GM21825 (cell line): Measurements from ENCODE around the gene TRIM16.
"Not testable (repeated sequence)": the region's sequence is repeated elsewhere in the genome, so short reads cannot be mapped to it uniquely, and the experiment has no call there.

Experiments used
- ATAC-seq: cut with Tn5 transposase; IDR thresholded peaks from one replicate; pipeline ENCODE4 v1.9.1; 2021; ENCODE audit warnings: mild to moderate bottlenecking, moderate library complexity; ENCODE audit not compliant: unreplicated experiment

The TRIM16 gene

DNA sequence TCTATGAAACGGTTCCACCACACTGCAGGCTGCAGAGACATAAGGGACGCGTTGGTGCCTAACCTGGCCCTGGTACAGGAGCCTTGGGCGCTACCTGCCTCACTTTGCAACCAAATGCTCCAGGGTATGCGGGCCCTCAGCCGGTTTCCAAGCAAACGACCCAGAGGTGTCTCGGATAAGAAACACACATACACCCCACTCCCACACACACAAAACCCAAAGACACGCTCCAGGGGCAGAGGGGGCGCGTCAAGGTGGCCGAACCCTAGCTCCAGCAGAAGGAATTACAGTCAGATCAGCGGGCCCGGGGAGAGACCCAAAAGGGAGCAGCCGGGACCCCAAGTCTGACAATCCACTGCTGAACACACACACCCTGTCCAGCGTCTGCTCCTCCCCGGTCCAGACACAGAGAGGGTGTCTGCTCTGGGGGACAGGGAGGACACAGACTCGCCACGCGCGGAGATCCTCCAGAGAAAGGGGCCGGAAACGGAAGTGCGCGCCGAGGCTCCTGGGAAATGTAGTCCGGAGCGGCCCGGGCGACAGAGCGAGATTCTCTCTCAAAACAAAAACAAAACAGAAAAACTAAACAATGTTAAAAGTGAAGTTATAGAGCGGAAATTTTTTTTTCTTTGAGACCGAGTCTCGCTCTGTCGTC, at the start of gene TRIM16:
TRIM16 (minus strand) TSS at position 488 of the 655 bp plus-strand sequence. CDS start 32,702 bp downstream, outside the sequence.
- peak; percentile 89 for ATAC-seq

DNA sequence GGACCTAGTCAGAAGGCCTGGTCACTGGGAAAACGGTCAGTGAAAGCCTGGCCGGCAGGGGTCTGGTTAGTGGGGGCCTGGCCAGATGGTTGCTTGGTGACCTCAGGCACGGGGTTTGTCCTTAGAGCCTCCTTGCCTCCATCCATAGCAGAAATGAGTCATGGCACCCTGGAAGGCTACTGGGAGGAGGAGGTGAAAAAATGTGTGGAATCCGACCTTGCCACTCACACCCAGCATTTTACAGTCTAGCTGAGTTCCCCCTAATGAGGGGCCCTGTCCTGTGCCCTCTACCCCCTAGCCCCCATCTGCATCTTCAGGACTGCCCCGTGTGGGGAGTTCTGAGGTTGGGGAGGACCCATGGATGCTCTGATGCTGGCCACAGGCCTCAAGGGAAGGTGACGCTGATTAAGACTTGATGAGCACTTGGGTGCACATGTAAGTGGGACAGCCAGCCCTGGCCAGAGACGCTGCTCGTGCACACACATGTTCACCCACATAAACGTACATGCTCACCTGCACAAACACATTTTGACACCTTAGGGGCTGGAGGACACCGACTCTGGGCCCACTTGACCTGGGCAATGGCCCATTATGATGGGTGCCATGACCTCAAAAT, 49.2 kb upstream of the TRIM16 start:
- not testable (repeated sequence) for ATAC-seq

DNA sequence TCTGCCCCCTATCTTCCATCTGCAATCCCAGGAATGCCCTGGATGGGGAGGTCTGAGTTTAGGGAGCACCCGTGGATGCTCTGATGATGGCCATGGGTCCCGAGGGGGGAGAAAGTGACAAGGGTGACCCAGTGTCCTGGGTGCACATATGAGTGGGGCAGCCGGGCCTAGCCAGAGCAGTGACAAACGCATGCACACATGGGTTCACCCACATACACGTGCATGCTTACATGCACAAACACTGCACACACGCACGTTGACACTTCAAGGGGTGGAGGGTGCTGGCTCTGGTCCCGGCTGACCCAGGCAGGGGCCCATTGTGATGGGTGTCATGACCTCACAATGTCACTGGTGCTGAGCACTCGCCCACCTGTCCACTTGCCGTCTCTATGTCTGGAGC, 47.8 kb upstream of the TRIM16 start, which contains the start of gene TBC1D26:
TBC1D26 (plus strand) TSS at position 384 of the 400 bp plus-strand sequence. CDS start 3,066 bp downstream, outside the sequence.
- ATAC-seq: not testable (repeated sequence)

DNA sequence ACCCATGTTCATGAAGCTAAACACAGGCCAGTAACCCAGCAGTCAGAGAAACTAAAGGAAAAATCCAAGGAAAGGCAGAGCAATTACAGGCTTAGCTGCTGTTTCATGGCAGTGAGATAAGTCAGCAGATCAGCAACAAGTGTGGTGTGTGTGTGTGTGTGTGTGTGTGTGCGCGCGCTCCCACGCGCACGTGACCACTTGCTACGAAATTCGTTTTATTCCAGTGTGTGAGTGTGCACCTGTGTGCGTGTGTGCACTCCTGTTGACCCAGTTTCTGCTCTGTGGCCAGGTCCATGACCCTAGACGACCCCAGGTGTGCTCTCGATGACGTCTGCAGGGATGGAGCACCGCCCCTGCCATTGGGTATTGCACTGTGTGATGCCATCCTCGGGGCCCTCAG, 46.4 kb upstream of the TRIM16 start:
- not testable (repeated sequence) for ATAC-seq

DNA sequence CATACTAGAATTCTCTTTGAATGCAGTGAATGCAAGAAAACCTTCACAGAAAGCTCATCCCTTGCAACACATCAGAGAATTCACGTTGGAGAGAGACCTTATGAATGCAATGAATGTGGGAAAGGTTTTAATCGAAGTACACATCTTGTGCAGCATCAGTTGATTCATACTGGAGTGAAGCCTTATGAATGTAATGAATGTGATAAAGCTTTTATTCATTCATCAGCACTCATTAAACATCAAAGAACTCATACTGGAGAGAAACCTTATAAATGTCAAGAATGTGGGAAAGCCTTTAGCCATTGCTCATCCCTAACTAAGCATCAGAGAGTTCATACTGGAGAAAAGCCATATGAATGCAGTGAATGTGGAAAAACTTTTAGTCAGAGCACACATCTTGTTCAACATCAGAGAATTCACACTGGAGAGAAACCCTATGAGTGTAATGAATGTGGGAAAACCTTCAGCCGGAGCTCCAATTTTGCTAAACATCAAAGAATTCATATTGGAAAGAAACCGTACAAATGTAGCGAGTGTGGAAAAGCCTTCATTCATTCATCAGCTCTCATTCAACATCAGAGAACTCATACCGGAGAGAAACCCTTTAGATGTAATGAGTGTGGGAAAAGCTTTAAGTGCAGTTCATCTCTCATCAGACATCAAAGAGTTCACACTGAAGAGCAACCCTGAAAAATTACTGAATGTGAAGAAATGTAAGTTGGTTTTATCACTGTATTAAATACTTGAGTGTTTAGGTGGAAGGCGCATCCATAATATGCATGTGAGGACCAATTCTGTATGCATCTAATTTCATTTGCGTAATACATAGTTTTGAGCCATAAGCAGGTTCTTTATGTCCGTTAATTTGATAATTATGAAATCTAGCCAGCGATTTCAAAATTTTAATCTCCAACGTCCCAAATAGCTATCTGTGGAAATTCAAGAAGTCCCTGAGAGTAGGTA, 32.8 kb upstream of the TRIM16 start:
- not testable (repeated sequence) for ATAC-seq

DNA sequence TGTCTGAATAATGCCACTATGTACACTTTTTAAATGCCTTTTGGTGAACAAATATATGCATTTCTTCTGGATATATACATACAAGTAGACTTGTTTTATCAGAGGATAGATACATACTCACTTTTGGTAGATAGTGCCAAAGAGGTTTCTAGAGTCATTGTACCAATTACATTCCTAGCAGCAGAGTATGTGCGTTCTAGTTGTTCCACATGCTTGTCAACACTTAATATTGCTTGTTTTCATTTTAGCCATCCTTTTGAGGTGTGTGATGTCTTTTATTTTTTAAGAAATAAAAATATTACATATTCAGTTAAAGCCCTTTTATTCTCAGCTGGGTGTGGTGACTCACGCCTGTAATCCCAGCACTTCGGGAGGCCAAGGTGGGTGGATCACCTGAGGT, 24.8 kb upstream of the TRIM16 start:
- ATAC-seq: not testable (repeated sequence)

DNA sequence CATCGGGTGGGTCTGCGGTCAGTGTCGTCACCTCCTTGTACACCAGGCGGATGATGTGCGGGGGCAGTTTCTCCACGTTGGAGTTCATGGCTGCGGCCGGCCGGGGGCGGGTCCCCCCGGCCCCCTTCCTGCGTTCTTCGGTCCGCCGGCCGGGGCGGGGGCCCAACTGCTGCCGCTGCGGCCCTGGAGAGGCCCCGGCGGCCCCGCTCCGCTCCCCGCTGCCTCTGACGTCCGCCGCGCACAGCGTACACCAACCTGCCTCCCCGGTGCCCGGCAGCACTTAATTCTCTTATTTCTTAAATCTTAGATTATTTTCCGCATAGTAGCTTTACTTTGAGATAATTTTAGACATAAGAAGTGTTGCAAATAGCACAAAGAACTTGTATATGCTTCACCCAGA, 20.7 kb upstream of the TRIM16 start:
- not testable (repeated sequence) for ATAC-seq

DNA sequence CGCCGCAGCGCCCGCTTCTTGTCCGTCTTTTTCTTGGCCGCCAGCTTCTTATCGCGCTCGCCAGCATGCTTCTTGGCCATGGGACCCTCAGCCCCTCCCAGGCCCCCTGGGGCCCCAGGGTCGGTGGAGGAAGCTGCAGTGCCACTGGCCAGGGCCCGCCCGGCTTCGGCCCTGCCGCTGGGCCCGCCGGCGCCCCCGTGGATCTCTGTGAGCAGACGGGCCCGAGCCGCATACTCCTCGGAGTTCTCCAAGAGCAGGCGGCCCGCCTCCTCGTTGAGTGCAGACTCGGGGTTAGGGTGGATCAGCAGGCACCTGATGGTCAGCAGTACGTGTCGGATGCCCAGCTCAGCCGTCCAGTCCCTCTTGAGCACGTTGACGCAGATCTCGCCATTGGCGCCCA, 20.1 kb upstream of the TRIM16 start:
- ATAC-seq: not testable (repeated sequence)

DNA sequence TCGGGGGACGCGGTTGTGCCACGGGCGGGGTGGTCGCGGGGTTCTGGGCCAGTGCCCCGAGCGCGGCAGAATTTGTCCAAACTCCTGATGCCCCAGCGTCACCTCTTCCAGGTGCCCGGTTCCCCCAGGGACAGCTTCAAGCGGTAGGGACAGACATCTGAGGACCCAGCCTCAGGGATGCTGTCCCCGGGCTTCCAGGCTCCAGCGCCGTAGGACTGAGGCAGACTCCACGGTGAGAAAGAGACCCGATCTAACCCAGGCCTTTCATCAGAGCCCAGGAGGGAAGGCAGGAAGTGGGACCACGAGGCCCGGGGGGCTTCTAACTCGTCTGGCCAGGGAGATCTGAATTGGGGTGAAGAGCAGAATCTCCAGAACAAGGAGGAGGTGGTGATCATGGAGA, 15.8 kb upstream of the TRIM16 start:
- not testable (repeated sequence) for ATAC-seq

DNA sequence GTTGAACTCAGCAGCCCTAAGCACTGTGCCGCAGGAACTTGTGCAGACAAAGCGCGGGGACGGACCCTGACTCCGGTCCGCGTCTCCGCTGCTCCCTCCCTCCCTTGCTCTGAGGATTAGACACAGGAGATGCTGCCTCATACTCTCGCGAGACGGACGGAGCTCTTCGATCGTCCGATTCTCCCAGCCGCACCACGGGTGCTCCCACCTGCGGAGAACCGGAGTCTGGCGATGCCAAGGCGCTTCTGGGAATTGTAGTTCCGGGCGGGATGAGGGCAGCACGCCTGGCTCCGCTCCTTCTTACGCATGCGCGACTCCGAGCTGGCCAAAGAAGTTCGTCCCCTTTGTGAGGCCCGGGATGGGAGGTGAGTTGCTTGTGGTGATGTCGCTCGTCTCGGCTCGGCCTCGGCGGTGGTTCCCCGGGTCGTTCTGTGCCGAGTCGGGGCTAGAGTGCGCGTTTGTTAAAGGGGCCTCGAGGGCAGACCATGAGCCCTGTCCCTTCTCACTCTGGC, 15.4 kb upstream of the TRIM16 start, which contains the start of gene ZNF286A:
ZNF286A (plus strand) TSS at position 340 of the 512 bp plus-strand sequence. CDS start 578 bp downstream, outside the sequence.
- ATAC-seq: peak; percentile 98

DNA sequence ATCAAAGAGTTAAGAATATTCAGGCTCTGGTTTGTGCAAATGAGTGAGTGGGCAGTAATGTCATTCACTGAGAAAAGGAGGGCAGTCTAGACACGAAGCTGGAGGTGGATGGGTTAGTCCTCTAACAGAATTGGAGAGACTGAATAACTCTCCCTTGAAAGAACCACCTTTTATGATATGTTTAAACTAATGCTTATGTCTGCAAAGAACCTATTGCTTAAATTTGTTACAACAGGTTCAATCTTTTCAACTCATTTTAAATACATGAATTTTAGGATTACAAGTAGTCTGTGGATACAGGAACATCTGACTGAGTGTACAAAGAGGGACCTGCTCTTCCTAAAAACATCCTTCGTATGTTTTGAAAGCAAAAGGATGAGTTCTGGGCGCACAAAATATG, 14.9 kb upstream of the TRIM16 start:
- peak; percentile 3 for ATAC-seq

DNA sequence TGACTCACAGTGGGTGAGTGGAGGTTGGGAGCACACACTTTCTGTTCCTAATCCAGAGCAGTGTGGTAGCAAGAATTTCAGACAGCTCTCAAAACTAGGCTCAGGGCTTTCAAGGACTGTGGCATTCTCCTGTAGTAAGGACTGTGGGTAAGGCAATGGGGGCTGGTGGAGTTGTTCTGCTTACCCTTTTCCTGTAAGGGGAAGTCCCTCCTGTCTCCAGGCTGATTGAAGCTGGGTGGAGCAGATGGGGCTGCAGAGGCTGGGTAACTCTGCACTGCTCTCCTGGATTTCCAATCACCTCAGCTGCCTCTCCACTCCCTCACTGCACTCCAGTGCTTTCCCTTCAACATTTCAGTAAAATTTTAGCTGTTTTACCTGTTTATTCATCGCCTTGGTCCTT, 3.4 kb upstream of the TRIM16 start:
- ATAC-seq: not testable (repeated sequence)

DNA sequence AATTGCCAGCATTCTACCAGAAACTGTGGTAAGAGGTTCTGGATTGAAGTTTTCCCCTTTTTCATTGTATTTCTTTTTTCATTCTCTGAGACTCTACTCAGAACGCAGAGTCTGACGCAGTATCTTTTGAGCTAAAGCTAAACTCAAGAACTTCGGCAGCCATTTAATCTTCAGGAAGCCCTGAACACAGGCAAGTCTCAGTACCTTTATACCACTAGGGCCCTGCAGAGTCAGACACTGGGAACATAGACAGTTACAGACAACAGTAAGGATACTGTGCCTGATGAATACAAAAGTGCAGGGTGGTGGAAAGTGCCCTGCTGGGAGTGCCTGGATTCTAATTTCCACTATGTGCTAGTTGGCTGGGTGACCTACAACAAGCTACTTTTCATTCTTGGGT, 976 bp downstream of the TRIM16 start:
- not testable (repeated sequence) for ATAC-seq

DNA sequence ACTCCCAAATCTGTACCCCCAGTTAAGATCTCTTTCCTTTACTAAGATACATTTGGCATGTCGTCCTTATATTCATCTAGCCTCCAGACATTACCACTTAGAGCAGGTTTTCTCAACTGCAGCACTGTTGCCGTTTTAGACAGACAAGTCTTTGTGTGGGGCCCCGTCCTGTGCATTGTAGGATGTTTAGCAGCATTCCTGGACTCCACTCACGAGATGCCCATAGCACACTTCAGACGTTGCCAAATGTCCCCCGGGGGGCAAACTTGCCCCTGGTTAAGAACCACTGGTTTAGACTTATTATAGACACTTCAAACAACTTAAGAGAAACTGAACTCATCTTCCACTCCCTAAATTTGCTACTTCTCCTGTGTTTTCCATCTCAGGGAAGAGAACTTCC, 8.1 kb downstream of the TRIM16 start:
- not testable (repeated sequence) for ATAC-seq

DNA sequence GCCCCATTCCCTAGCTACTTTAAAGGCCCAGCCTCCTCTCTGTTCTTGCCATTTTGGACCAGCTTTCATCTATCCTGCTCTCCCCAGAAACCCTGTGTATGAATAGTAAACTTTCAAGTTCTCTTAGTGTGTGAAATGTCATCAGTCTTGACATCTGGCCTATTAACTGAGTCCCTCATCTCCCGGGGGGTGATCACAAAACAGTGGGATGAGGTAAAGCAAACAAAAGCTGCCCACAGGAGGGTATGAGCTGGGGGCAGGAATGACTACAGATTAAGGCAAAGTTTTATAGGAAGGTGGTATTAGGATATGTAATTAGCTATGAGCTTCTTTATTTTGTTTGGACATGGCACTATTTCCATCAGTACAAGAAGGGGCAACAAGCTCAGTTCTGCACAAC, 9.5 kb downstream of the TRIM16 start:
- ATAC-seq: not testable (repeated sequence)

DNA sequence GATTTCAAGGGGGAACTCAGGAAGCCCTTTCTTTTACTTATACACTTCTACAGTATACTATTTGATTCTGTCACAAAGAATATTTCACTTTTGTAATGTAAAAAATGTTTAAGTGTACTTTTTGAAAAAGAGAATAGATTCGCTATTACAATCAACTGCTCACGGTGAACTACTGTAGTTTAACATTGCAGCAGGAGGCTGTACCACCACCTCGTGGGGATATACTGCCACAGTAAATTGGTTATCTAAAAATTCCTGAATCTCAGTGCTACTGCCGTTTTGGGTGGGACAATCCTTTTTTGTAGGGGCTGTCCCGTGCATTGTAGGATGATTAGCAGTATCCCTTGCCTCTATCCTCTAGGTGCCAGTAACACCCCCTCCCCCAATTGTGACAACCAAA, 14.6 kb downstream of the TRIM16 start:
- ATAC-seq: not testable (repeated sequence)

DNA sequence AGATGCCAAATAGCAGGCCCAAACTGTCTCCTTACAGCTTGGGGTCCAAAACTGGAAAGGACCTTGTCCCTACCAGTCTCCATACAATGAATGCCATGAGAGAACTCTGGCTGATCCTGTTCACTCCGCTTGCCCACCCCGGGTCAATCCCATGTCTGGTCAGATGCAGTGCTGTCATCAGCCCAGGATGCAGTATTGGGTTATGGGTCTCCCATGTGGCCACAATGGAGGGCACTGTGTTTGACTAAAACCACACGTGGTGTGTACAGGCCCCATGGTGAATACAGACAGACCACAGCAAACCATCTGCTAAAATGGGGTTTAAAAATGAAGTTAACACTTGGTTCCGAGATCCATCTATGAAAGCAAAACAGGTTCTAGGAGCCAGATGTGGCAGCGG, 20.4 kb downstream of the TRIM16 start:
- ATAC-seq: no peak

DNA sequence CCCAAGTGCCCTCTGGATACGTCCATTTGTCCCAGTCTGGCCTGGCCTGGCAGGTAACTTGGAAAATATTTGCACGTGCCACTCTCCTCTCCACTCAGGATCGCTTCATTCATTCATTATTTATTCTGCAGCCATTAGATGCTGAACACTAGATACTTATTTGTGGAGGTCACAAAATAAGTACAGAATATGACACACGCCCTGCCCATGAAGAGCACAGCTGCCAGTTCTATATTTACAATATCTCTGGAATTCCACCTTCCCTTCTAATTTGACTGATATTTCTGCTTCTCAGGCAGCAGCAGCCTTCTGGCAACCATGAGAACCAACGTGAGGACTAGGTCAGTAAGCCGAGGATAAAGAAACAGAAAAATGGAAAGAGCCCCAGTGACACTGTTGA, 20.9 kb downstream of the TRIM16 start:
- no peak for ATAC-seq

DNA sequence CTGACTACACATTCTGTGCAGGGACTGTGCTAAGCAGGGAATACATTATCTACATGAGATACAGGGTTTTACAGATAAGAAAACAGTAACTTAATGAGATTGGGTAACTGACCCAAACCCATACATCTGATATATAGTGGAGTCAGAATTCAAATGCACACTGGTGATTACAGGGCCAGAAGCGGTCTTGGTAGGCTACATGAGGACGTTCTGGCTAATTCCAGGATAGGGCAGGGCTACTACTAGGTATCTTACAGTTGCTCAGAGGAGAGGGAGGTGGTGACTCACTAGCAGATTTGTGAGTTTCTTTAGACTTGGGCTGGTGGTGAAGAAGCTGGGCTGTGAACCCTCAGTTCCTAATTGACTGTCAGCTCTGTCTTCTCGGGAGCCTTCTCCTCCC, 21.4 kb downstream of the TRIM16 start:
- ATAC-seq: no peak

DNA sequence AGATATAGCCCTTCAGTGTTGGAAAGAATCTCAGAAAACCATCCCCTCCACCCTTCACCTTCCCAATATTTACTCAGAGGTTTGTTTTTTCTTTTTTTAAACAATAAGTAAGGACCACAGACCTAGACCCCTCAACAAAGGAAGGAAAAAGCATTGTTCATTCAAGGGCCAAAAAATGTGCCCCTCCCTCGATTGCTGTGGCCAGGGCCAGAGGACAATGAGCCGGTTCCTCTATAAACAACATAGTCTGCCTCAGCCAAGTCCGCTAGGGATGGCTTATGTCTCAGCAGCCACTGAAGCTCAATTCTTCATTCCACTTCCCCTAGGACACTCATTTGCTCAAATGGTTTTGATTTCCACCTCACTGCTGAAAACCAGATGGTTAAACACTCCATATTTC, 24.0 kb downstream of the TRIM16 start:
- ATAC-seq: no peak

DNA sequence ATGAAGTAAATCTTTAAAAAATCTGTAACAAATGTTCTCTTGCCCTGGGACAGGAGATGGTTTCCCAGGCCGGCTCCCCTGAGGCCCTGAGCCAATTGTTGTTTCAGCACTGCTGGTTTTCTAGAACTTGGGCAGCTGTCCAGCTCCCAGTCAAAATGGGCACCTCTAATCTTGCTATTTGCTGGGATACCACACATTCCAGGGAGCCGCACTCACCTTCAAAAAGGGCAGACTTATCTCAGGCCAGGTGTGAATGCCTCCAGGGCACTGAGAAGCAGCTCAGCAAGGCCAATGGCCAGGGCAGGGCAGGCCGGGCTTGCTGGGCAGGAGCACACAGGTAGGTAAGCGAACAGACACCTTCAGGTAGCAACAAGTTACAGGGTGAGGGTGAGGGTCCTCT, 24.4 kb downstream of the TRIM16 start:
- no peak for ATAC-seq
